Putamen (tissue), 1 donor: Measurements from ENCODE around the gene DNAJC6.
"Not testable (repeated sequence)": the region's sequence is repeated elsewhere in the genome, so short reads cannot be mapped to it uniquely, and the experiment has no call there.

Experiments used
- DNase-seq: peaks from one replicate; pipeline ENCODE4 v3.0.0-alpha.2; 2016; ENCODE audit warnings: low spot score

Gene DNAJC6

DNA sequence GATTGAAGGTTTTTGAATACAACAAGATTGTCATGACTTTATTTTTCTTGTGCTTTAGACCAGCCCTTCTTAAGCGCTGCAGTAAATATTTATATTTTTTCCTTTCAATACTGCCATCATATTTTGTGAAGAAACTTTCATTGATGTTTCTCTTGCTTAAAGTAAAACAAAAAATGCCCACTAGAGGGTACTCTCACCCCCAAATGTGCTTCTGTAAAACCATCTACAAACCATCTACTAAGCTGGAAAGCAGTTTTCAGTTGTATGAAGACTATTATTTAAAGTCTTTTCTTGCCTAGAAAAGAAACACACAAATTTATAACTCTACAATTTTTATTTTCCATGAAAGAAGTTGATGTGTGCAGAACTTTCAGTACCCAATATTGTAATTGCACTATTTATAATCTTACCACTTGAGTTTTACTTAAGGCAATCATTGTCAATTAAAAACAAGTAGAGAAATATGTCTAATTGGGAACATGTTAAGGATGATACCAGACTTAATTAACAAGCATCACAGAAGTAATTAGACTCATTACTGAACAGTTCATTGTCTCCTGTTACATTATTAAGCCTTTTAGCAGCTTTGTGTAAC lies 121.9 kb downstream of the DNAJC6 start:
- DNase-seq: peak; percentile 41

DNA sequence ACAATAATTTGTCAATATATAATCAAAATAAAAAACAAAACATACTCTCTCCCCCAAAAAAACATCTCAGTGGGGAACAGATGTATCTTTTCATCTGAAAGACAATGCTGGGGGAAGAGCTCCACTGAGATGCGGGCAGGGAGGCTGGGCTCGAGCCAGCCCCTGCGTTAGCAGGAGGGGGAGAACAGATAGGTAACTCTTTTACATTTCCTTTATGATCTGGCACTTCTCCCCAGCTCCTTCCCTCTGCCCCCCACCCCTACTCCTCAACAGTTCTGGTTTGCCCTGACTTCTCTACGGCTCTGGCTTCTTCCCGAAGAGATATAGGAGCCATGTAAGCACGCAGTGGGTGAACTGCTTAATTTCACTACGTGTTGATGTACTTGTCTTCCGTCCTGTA lies 123.6 kb downstream of the DNAJC6 start:
- DNase-seq: no peak

DNA sequence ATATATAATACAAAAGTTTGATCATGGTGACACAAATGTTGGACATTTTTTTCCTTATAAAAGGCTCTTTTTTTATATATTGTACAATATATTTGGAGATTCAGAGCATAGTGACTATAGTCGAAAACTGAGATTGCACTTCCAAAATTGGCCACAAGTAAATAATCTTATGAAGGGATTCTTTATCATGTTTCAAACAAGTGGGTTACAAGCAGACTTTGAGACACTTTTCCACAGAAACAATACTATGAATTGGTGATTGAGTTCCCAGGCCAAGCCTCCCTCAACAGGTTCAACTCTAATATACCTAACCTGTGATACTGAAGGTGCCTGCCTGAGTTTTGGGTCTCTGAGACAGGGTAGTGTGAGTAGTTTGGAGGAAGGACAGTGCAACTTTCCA lies 124.9 kb downstream of the DNAJC6 start:
- DNase-seq: no peak

DNA sequence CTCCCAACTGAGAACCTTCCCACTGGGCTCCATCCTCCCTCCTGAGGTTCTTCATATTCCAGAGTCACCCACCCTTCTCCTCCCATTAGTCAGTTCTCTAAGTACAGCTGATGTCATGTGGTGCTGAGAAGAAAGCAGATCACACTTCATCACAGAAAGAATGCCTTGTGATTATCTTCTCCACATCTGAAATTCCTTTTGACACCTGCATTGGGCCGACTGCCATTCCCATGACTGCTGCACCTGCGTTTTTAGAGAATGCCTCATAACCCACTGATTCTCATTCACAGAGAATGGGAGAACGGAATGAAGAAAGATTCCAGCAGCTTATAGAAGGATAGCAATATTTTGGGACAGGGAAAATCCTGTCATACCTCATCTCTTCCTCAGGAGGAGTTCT lies 125.4 kb downstream of the DNAJC6 start:
- no peak for DNase-seq

DNA sequence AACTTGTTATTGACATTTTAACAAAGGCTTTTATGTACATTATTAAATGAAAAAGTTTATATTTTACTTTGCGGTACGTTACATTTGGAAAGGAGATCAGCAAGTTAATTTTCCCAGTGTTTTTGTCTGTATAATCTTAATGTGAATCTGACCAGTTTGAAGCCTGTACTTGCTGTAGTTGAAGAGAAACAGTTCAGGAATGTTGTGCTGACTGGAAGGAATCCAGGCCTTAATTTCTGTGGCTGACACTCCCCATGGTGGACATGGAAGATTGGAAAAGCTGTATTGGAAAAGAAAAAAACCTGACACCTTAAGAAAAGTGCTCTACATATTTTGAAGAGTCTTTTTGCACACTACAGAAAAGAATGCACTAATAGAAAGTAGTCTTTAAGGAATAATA lies 126.6 kb downstream of the DNAJC6 start:
- DNase-seq: no peak

DNA sequence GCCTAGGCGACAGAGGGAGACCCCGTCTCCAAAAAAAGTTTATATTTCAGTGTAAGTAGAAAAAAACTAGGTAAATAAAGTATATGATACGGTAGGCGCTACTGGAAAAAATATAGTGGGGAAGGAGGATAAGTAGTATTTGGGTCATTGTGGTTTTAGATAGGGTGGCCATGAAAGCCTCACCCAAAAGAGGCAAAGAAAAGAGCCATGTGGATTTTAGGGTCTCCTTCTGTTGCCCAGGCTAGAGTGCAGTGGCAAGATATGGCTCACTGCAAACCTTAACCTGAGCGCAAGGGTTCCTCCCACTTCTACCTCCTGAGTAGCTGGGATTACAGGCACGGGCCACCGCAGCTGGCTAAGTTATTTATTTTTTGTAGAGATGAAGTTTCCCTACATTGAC lies 128.3 kb downstream of the DNAJC6 start:
- no peak for DNase-seq

DNA sequence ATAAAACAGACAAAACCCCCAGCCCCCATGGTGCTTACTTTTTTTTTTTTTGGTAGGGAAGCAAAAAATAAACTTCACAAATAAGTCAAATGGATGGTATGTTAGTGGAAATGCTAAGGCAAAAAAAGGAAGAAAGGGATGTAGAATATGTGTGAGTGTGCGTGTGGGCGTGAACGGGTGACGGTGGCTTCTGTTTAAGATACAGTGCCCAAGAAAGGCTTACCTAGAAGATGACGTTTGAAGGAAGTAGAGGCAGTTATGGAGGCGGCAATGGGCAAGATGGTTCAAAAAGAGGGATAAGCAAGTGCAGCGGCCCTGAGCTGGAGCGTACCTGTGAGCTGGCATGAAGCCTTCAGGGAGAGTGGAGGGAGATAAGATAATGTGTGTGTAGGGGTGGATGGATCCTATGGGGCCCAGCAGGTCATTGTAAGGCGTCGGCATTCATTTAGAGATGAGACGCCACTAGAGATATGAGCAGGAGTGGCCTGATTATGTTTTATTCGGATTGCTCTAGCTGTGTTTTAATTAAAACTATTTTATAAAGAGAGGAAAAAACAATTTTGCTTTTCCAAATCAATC lies 131.1 kb downstream of the DNAJC6 start:
- DNase-seq: no peak

DNA sequence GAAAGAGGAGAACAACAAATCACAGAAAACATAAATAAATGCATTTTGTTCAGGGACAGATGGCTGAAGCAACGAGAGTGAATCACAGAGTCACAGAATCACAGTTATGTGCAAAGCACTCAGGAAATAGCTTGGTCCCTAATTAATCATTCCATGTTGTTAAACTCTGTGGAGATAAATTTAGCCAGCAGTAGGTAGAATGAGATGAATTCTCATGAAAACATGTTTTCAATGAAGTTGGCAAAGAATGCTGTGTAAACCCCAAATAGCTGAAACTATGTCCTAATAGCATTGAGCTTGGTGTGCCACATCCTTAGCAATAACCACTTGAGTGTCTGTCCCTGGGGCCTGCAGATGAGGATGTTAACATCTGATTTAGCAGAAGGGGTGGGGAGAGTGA lies 131.6 kb downstream of the DNAJC6 start:
- no peak for DNase-seq

DNA sequence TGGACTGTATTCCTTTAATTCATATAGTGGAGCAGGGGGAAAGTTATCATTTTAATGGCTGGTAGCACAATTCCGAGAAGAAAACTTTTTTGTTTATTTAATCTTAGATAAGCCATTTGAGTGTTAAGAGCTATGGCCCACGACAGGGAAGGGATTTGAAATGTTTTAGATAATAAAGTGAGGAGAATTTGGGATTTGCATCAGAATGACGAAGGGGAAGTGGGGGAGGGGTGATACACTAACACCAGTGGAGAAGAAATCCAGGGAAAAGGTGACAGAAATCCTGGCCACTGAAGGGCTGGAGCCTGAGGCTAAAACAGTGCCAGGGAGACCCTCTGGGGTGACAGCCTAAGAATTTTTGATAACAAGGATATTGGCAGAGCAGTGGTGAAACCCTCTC lies 132.1 kb downstream of the DNAJC6 start:
- no peak for DNase-seq

DNA sequence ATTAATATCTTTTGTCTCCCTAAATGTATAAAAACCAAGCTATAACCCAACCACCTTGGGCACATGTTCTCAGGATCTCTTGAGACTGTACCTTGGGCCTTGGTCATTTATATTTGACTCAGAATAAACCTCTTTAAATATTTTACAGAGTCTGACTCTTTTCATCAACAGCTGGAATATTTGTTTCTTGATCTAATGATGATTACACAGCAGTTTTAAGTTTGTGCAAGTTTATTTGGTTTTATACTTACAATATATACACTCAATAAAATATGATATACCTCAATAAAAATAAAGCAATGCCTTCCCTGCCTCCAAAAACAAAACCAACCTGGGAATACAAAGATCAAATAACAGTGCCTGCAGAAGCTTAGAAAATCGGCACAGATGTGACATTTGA lies 133.1 kb downstream of the DNAJC6 start:
- no peak for DNase-seq

DNA sequence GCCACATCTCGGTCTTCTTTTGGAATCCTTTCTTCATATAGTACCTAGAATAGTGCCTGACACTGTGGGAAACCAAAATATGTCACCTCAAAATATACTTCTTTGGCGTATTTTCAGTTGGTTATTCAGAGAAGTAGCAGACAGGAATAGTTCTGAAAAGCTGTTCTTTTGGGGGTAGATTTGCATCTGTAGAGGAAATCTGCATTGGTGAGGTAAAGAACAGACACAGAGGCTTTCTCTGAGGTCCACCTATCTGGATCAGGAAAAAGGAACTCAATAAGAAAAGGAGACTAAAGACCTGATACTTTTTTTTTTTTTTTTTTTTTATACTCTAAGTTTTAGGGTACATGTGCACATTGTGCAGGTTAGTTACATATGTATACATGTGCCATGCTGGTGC lies 134.3 kb downstream of the DNAJC6 start:
- no peak for DNase-seq

DNA sequence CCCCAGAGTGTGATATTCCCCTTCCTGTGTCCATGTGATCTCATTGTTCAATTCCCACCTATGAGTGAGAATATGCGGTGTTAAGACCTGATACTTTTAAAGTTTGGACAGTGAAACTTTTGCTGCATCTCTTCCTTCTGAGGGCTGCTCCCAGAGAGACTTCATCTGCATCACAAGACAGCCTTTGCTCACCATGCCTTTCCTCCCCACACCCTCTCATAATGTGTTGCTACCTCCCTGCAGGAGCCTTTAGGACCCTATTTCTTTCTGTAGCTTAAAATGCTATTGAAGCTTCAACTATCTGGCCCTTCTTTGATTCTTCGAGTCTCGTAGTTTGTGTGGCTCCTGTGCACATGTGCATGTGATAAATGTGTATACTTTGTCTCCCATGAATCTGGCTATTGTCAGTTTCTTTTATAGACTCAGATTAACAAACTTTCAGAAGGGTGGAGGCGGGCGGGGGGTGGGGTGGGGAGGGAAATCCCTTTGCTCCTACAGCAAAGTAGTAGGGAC lies 134.8 kb downstream of the DNAJC6 start:
- DNase-seq: no peak

DNA sequence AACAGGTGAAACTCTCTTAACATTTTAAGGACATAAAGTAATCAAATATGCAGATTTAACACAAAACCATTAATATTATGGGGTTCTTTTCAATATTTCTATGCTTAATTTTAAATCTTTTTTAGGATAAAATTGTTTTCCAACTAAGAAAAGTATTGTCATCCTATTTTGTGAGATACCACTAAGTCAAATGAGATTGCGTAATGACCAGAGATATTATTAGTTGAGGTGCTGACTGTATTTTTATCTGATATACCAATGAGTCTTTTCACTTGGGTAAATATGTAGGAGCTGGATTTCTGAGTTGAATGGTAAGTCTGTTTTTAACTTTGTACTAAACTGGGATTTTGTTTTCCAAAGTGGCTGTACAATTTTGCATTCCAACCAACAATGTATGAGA lies 136.5 kb downstream of the DNAJC6 start:
- DNase-seq: no peak

DNA sequence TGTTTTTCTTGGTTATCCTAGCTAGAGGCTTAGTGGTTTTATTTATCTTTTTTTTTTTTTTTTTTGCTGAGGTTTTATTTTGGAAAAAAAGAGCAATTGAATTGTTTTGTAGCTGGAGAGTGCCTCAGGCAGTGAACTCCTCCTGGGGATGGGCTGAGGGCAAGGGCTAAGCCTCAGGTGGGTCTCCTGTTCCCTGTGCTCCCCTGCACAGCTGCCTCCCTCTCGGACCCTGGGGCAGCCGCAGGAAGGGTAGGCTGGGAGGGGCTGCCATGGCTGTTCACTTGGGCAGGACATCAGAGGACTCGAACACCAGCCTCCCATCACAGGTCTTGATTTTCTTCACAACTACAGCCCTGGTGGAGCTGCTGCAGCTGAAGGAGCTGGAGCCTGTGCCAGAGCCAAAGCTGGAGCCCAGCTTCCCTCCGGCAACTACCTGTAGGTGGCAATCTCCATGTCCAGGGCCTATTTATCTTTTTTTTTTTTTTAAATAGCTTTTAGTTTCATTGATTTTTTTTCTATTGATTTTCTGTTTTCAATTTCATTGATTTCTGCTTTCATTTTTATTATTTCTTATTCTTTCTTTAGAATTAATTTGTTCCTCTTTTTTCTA lies 140.0 kb downstream of the DNAJC6 start:
- no peak for DNase-seq

DNA sequence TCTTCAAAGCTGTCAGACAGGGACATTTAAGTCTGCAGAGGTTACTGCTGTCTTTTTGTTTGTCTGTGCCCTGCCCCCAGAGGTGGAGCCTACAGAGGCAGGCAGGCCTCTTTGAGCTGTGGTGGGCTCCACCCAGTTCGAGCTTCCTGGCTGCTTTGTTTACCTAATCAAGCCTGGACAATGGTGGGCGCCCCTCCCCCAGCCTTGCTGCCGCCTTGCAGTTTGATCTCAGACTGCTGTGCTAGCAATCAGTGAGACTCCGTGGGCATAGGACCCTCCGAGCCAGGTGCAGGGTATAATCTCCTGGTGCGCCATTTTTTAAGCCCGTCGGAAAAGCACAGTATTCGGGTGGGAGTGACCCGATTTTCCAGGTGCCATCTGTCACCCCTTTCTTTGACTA lies 146.3 kb downstream of the DNAJC6 start:
- DNase-seq: not testable (repeated sequence)

DNA sequence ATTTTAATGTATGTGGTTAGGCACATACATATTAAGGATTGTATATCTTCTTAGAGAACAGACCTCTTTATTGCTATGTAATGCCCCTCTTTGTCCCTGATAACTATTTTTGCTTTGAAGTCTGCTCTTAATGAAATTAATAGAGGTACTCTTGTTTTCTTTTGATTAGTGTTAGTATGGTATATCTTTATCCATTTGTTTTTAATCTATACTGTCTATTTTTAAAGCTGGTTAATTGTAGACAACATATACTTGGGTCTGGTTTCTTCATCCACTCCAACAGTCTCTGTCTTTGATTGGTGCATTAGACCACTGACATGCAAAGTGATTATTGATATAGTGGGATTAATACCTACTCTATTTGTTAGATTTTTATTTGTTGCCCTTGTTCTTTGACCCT lies 147.1 kb downstream of the DNAJC6 start:
- DNase-seq: no peak

DNA sequence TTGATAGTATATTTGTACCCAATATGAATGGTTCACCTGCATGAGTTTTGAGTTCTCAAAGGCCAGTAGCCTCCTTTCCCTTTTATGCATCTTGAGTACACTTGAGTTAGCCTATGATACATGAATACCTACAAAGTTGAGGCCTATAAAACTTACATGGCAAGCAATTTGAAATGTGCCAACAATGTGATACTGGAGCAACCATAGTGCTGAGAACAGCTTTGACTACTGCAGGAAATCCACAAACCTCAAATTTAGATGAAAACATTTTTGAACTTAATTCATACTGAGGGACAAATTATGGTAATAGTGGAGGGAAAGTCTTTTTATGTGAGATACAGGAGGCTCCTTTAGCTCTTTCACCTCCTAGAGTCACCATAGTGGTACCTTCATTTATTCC lies 148.5 kb downstream of the DNAJC6 start:
- DNase-seq: no peak

DNA sequence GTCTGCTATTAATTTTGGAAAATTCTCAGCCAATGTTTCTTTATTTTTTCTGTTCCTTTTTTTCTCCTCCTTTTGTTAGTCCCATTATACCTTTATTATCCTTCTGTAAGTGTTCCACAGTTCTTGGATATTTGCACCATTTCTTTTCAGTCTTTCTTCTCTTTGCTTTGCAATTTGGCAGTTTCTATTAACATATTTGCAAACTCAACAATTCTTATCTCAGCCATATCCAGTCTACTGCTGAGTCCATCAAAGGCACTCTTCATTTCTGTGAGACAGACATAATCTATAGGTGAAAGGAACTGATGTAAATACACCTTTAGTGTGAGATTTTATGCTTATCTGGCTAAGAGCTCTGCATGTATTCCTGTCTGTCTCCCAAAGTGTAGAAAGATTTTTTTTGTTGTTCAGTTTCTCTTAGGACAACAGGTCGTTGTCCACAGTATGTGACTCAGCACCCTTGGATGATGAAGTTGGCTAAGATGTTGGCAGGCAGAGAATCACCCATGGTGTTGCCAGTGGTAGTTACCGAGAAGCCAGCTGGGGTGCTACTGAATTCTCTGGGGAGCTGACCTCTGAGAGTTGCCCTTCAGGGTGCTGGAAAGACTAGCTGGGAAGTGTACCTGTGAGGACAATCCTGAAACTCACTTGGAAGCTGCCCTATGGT lies 149.5 kb downstream of the DNAJC6 start:
- no peak for DNase-seq

DNA sequence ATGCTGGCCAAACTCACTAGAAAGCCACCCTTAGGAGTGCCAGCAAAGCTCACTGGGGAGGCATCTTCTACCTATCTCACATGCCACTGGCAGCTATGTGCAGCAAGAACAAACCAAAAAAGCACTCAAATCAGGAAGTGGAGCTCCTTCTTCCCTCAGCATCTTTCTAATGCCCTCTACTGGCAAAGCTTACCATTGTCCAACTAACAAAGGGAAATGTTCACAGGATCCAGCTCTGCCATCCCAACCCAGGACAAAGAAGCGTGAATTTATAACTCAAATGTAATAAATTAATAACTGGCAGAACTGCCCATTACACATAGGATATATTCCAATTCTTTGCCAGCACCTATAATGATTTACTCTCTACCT lies 150.0 kb downstream of the DNAJC6 start:
- DNase-seq: peak; percentile 18
